Activated CD4-positive, alpha-beta T cell treated with anti-CD3 and anti-CD28 coated beads, Interleukin-2, amount 50 U/mL, for 4 hours (primary cell): ENCODE results near the gene RGS2.

Experiments used
- DNase-seq, 2 experiments: peaks; one replicate each; pipeline ENCODE4 v3.0.0-alpha.2; 2020

Gene RGS2

GRCh38 chr1:192797143-192797542, 11.7 kb upstream of the RGS2 start:
- DNase-seq = no peak

- no peak for DNase-seq
Measured at GRCh38 chr1:192797891-192798290, 10.9 kb upstream of the RGS2 start.

- DNase-seq = no peak
Measured at GRCh38 chr1:192801451-192801850, 7.4 kb upstream of the RGS2 start.

GRCh38 chr1:192802406-192802805, 6.4 kb upstream of the RGS2 start:
- no peak for DNase-seq

DNA sequence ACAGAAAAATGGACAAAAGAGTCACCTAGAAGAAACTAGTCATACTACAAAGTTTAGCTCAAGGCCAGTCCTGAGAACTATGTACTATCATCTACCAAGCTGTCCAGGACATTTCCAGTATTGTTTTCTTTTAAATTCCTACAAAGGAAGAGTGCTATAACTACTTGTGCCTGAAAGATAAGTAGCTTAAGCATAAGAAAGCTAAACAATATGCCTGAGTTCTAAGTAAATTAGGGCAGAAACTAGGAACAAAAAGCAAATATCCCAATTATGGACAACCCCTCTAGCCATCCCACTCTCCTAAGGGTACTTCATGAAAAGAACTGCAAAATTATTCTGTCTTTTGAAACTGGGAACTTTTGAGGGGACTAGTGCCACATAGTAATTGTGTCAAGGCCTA, 5.3 kb upstream of the RGS2 start:
- DNase-seq = no peak

- DNase-seq = no peak
Measured at GRCh38 chr1:192805832-192806323, 3.0 kb upstream of the RGS2 start.

GRCh38 chr1:192807211-192808162, 1.4 kb upstream of the RGS2 start:
- peak in 1 of 2 experiments; percentile 2 for DNase-seq

GRCh38 chr1:192808163-192808517, 699 bp upstream of the RGS2 start:
- DNase-seq = peak in 1 of 2 experiments; percentile 2

DNA sequence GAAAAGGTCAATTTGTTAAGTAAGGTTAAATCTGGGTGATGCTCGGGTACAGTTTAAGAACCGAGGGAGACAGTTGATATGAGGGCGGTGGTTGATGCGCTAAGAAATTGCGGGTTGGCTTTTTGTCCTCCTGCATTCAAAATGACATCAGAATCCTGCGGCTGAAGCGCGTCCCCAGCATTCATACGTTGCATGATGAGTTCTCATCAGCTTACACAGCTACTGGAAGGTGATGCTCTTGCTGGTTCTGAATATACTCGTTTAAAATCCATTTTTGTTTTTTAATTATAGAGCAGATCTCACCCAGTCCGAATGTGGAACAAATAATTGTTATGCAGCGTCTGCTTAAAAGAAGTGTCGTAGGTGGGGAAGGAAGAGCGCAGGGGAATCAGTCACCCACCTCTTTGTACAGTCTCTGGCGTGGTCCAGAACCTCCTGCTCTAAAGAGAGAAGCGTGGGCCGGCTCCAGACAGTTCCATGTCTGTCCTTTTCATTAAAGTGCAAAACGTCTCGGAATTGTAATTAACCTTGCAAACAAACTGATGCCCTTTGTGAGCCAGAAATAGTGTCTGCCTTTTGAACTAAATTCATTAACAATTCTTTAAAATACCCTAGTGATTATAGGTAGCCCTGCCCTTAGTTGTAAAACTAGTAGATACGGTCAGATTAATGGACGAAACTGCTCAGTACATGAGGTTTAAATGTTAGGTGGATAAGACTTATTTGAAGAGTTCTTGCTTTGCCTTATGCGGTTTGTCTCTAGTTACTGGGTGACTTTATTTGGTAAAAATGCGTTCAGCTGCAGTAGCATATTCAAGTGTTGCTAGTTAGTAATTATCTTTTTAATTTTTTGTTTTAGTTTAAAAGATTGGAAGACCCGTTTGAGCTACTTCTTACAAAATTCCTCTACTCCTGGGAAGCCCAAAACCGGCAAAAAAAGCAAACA, 741 bp downstream of the RGS2 start:
- peak; percentile 26 to 31 for DNase-seq

DNA sequence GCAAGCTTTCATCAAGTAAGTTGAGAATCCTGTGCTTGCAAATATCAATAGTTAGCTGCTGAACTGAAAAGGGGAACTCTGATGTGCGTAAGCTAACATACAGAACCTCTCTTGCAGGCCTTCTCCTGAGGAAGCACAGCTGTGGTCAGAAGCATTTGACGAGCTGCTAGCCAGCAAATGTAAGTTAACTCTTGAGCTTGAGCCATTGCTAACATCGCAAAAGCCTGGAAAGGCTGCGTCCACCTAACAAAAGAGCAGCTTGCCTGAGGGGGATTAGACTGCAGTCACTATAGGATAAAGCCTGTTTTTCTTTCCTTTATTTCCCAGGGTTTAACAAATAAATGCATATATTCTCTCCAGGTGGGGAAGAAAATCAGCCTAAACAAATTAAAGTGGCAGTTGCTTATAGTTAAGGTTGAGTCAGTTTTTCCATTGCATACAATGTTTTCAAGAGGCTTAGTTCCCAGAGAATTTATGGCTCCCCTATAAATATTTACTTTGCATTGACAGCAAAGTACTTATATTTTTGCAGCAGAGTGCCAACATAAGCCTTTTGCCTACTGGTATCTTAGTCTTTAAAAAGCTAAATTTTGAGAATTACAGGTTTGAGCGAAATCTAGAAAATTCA, 1.5 kb downstream of the RGS2 start:
- no peak for DNase-seq

GRCh38 chr1:192811006-192811405, 2.2 kb downstream of the RGS2 start:
- no peak for DNase-seq

GRCh38 chr1:192811594-192812239, 2.9 kb downstream of the RGS2 start:
- DNase-seq = no peak

GRCh38 chr1:192812420-192813209, 3.8 kb downstream of the RGS2 start:
- no peak for DNase-seq

DNA sequence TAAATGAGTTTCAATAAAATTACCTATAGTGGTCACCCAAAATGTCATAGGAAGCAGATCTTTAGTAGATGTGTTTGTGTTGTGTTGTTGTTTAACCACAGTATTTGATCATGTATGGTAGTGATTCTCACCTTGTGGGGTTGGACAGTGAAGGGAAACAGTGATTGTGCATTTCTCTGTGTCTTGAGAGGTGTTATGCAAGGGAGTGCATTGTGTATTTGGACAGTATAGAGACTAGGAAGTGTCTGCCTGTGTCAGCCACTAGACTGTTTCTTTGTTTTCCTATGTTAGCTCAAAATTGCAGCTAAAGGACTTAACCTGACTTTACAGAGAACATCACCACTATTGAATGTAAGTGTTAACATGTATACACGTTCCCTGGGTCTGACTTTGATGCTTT, 6.0 kb downstream of the RGS2 start:
- no peak for DNase-seq

- no peak for DNase-seq
Measured at GRCh38 chr1:192817246-192817645, 8.4 kb downstream of the RGS2 start.

- DNase-seq = no peak
Measured at GRCh38 chr1:192821296-192821695, 12.5 kb downstream of the RGS2 start.

GRCh38 chr1:192824511-192824910, 15.7 kb downstream of the RGS2 start:
- DNase-seq = no peak

DNA sequence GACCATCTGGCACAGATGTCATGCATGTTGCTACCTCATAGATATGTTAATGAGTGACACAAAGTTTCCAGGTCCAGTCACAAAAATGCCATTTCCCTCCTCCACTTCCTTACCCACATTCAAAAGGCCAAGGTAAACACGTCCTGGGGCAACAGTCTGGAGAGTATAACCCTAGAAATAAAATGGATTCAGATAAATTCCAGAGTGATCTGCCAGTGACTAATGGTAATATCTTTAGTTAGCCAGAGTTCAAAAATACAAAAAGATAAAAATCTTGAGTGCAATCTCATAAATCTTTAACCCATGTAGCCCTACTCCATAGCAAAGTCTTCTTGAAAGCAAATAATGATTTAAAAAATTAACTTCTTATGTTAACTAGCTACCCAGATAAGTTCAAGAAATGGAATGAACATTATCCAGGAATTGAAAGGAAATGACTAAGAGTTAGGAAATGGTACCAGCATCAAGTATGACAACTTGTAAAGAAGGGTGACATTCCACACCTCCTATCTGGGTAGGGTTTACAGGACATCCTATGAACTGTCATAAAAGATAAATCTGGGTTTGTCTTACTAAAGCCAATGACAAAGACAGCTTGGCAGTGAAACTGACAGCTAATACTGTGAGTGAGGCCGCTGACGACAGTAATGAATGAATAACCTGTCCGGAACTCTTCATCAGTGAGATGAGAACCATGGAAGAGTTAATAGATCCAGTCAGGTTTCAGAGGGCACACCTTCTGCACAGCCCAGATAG, 18.1 kb downstream of the RGS2 start:
- DNase-seq = no peak

DNA sequence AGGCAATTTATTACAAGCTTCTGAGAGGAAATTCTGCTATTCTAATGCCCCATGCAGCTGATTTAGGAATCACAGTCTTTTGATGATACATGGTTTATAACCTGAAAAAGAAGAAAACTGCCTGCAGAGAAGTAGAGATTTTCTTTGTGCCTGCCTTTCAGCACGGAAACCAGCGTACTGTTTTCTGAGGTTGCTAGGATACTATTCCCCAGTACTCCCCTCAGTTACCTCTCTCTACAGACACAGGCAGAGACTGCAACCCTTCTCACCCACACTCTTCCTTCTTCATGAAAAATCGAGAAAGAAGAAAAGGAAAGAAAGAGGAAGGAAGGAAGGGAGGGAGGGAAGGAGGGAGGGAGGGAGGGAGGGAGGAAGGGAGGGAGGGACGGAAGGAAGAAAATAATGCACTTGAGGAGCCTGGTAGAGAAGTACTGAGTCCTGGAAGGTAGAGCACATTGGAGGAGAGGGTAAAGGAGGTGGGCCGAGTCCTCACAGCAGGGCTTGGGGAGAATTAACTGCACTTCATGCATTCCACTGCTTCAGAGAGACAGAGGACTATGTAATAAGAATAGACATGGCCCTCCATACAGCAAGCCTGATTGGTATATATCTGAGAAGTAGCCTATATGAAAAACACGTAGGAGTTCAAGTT, 21.9 kb downstream of the RGS2 start:
- no peak for DNase-seq

GRCh38 chr1:192831706-192832355, 23.0 kb downstream of the RGS2 start:
- DNase-seq = no peak
